Mesendoderm (in vitro differentiated cells): Measurements from ENCODE around the gene CD79A.

Experiments
- DNase-seq: peaks from one replicate; pipeline ENCODE4 v3.0.0; 2013
- H2AK5ac ChIP-seq: 2 replicates; pipeline ENCODE4 v1.6.1; 2013; ENCODE audit warnings: low read length, inconsistent platforms
- H2BK120ac ChIP-seq: 2 replicates; pipeline ENCODE4 v1.6.1; 2013; ENCODE audit warnings: low read depth, mild to moderate bottlenecking, low read length, moderate library complexity, mixed read lengths
- H2BK15ac ChIP-seq: replicated peaks from 2 replicates; pipeline ENCODE4 v1.6.1; 2013; ENCODE audit warnings: low read depth, mild to moderate bottlenecking, moderate library complexity
- H2BK5ac ChIP-seq: 2 replicates; pipeline ENCODE4 v1.6.1; 2013; ENCODE audit warnings: low read length, inconsistent platforms
- H3K18ac ChIP-seq: 2 replicates; pipeline ENCODE4 v1.6.1; 2013; ENCODE audit warnings: mild to moderate bottlenecking, low read length, mixed read lengths
- H3K23ac ChIP-seq: one replicate; pipeline ENCODE4 v1.6.1; 2013; ENCODE audit warnings: low read length
- H3K27ac ChIP-seq: 2 replicates; pipeline ENCODE4 v1.5.1; 2013; ENCODE audit warnings: low read depth, mild to moderate bottlenecking, inconsistent platforms, low read length, moderate library complexity
- H3K27me3 ChIP-seq: 2 replicates; pipeline ENCODE4 v1.6.1; 2013; ENCODE audit warnings: low read length, control low read depth, mild to moderate bottlenecking, inconsistent platforms; ENCODE audit not compliant: insufficient read depth, poor library complexity
- H3K36me3 ChIP-seq: 2 replicates; pipeline ENCODE4 v1.6.1; 2013; ENCODE audit warnings: low read length, inconsistent platforms; ENCODE audit not compliant: control insufficient read depth, insufficient read depth
- H3K4ac ChIP-seq: one replicate; pipeline ENCODE4 v1.6.1; 2013; ENCODE audit warnings: low read depth, mild to moderate bottlenecking, low read length, moderate library complexity
- H3K4me1 ChIP-seq: 2 replicates; pipeline ENCODE4 v1.6.1; 2013; ENCODE audit warnings: low read depth, low read length, inconsistent platforms; ENCODE audit not compliant: control insufficient read depth
- H3K4me2 ChIP-seq: 2 replicates; pipeline ENCODE4 v1.6.1; 2013; ENCODE audit warnings: low read length
- H3K4me3 ChIP-seq: 2 replicates; pipeline ENCODE4 v1.5.1; 2013; ENCODE audit warnings: mild to moderate bottlenecking, low read length
- H3K56ac ChIP-seq: one replicate; pipeline ENCODE4 v1.6.1; 2013; ENCODE audit warnings: low read length
- H3K79me1 ChIP-seq: 2 replicates; pipeline ENCODE4 v1.6.1; 2013; ENCODE audit warnings: low read length, inconsistent platforms
- H3K79me2 ChIP-seq: 2 replicates; pipeline ENCODE4 v1.6.1; 2013; ENCODE audit warnings: mild to moderate bottlenecking, low read length; ENCODE audit not compliant: control insufficient read depth, insufficient read depth
- H3K9ac ChIP-seq: 2 replicates; pipeline ENCODE4 v1.6.1; 2013; ENCODE audit warnings: low read length, inconsistent platforms
- H4K5ac ChIP-seq: one replicate; pipeline ENCODE4 v1.6.1; 2013; ENCODE audit warnings: low read length
- H4K8ac ChIP-seq: one replicate; pipeline ENCODE4 v1.6.1; 2013; ENCODE audit warnings: low read depth, mild to moderate bottlenecking, control low read depth, low read length, moderate library complexity
- WGBS: extraction: QIAGEN DNeasy Blood & Tissue Kit; methylation state at CpG from one replicate; pipeline ENCODE4 v1.1.7; 2013; ENCODE audit warnings: low lambda C conversion rate, missing lambda C conversion rate; ENCODE audit not compliant: insufficient coverage; ENCODE audit errors: extremely low coverage; 5-methylcytosine and 5-hydroxymethylcytosine counted together

Gene CD79A

DNA sequence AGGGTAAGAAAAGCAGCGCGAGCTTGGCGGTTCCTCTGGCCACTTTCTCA, 32.3 kb upstream of the CD79A start, which contains the start of gene DMRTC2:
Gene DMRTC2, plus strand, starts transcription at position 42 of the 50 bp plus-strand sequence. CDS start 2,387 bp downstream, outside the sequence.
- H3K4ac ChIP-seq = no peak within 1 kb of the TSS
- H3K4me3 ChIP-seq = no peak within 1 kb of the TSS
- H4K8ac ChIP-seq = no peak within 1 kb of the TSS
- WGBS = no CpG with 5 or more reads among the region's 3 CpGs
- H2BK15ac ChIP-seq = no peak within 1 kb of the TSS
- no peak within 1 kb of the TSS for H3K9ac ChIP-seq
- H3K18ac ChIP-seq = no peak within 1 kb of the TSS
- H2AK5ac ChIP-seq = no peak within 1 kb of the TSS
- H3K27ac ChIP-seq = no peak within 1 kb of the TSS
- no peaks in the 10 kb centered on the region for H3K27me3 ChIP-seq
- H3K36me3 ChIP-seq = no peaks in the 10 kb centered on the region
- no peak within 1 kb of the TSS for H2BK5ac ChIP-seq
- H3K79me2 ChIP-seq = no peaks in the 10 kb centered on the region
- H2BK120ac ChIP-seq = no peak within 1 kb of the TSS
- H3K79me1 ChIP-seq = no peaks in the 10 kb centered on the region
- no peak for DNase-seq
- no peak within 1 kb of the TSS for H3K4me2 ChIP-seq
- no peak within 1 kb of the TSS for H4K5ac ChIP-seq
- H3K4me1 ChIP-seq = no peaks in the 10 kb centered on the region
- no peak within 1 kb of the TSS for H3K23ac ChIP-seq
- H3K56ac ChIP-seq = no peak within 1 kb of the TSS

DNA sequence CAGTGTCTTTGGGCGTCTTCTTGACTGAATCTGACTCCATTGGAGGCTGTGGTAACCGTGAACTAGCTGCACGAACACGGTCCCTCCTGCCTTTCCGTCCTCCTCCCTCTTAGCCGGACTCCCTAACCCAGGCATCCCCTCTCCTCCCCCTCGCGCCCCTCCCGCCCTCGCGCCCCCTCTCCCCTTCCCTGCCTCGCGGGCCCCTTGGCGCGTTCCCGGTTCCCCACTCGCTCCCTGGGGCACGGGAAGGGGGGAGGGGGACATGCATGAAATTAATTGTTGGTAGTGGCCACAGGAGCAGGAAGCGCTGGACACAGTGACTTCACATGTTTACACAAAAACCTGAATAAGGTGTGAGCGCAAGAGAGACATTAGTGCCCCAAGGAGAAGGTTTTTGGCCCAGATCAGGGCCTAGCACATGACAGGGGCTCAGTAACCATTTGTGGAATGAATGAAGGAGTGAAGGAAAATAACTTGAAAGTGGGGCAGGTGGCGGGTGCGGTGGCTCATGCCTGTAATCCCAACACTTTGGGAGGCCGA, 32.0 kb upstream of the CD79A start:
- H3K23ac ChIP-seq = no peak overlapping the region
- H3K4me1 ChIP-seq = no peaks in the 10 kb centered on the region
- H3K36me3 ChIP-seq = no peaks in the 10 kb centered on the region
- no peak overlapping the region for H3K9ac ChIP-seq
- H2BK120ac ChIP-seq = no peak overlapping the region
- no peak overlapping the region for H4K5ac ChIP-seq
- H3K4ac ChIP-seq = no peak overlapping the region
- H2BK5ac ChIP-seq = no peak overlapping the region
- H3K56ac ChIP-seq = no peak overlapping the region
- no peaks in the 10 kb centered on the region for H3K79me1 ChIP-seq
- no peak overlapping the region for H3K18ac ChIP-seq
- no CpG with 5 or more reads among the region's 23 CpGs for WGBS
- no peak overlapping the region for H4K8ac ChIP-seq
- no peak overlapping the region for H2BK15ac ChIP-seq
- no peak overlapping the region for H3K27ac ChIP-seq
- no peaks in the 10 kb centered on the region for H3K27me3 ChIP-seq
- H2AK5ac ChIP-seq = no peak overlapping the region
- DNase-seq = no peak
- no peak overlapping the region for H3K4me3 ChIP-seq
- no peaks in the 10 kb centered on the region for H3K79me2 ChIP-seq
- no peak overlapping the region for H3K4me2 ChIP-seq

DNA sequence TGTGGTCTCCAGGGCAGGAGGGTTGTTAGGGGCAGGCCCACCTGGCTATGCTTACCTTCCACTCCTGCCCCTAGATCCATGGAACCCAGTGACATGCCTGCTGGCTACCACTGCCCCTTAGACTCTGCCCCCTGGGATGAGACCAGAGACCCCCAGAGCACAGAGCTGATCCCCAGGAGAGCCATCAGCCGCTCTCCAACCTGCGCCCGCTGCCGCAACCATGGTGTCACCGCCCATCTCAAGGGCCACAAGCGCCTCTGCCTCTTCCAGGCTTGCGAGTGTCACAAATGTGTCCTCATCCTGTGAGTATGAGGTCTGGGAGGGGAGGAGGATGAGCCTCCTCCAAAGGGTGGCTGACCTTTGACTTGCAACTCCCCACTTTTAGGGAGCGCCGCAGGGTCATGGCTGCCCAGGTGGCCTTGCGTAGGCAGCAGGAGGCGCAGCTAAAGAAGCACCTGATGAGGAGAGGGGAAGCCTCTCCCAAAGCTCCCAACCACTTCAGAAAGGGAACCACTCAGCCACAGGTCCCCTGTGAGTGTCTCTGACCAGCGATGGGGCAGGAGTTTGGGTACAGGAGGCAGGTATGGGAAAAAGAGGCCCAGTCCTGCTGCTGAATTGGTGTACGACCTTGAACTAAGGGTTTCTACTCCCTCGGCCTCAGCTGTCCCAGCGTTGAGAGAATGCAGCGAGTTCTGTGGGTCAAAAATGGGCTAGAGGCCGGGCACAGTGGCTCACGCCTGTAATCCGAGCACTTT, 29.6 kb upstream of the CD79A start:
- Histone ChIP-seq H3K36me3 (no peaks in the 10 kb centered on the region), H4K8ac (no peak overlapping the region), H2BK5ac (no peak overlapping the region), H2AK5ac (no peak overlapping the region), H3K4me1 (peaks cover 4% of the 10 kb centered on the region), H3K27me3 (no peaks in the 10 kb centered on the region), H3K9ac (no peak overlapping the region), H3K79me2 (no peaks in the 10 kb centered on the region), H3K23ac (no peak overlapping the region), H4K5ac (no peak overlapping the region), H3K27ac (no peak overlapping the region), H3K4ac (no peak overlapping the region), H3K56ac (no peak overlapping the region), H2BK120ac (no peak overlapping the region), H3K18ac (no peak overlapping the region), H3K4me2 (no peak overlapping the region), H3K79me1 (no peaks in the 10 kb centered on the region), H3K4me3 (no peak overlapping the region), H2BK15ac (no peak overlapping the region)
- no peak for DNase-seq
- WGBS = no CpG with 5 or more reads among the region's 19 CpGs

DNA sequence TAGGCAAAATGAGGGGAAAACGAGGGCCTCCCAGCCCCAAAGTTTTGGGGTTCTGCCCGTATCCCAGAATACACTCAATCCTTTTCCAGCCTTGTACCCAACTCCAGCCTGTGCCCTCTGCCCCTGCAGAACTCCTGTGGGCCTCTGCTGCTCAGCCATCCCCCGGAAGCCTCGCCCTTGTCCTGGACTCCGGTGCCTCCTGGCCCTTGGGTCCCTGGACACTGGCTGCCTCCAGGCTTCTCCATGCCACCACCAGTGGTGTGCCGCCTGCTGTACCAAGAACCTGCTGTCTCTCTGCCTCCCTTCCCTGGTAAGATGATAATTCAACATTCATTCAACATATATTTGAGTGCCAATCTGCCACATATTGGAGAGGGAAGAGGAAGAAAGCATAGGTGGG, 28.4 kb upstream of the CD79A start:
- Histone ChIP-seq H3K79me2 (no peaks in the 10 kb centered on the region), H3K4me2 (no peak overlapping the region), H2BK15ac (no peak overlapping the region), H3K27ac (no peak overlapping the region), H3K23ac (no peak overlapping the region), H3K18ac (no peak overlapping the region), H2BK120ac (no peak overlapping the region), H3K56ac (no peak overlapping the region), H4K8ac (no peak overlapping the region), H2BK5ac (no peak overlapping the region), H2AK5ac (no peak overlapping the region), H4K5ac (no peak overlapping the region), H3K4ac (no peak overlapping the region), H3K36me3 (no peaks in the 10 kb centered on the region), H3K79me1 (no peaks in the 10 kb centered on the region), H3K4me1 (peaks cover 4% of the 10 kb centered on the region), H3K27me3 (no peaks in the 10 kb centered on the region), H3K4me3 (no peak overlapping the region), H3K9ac (no peak overlapping the region)
- DNase-seq = no peak
- WGBS = no CpG with 5 or more reads among the region's 6 CpGs

DNA sequence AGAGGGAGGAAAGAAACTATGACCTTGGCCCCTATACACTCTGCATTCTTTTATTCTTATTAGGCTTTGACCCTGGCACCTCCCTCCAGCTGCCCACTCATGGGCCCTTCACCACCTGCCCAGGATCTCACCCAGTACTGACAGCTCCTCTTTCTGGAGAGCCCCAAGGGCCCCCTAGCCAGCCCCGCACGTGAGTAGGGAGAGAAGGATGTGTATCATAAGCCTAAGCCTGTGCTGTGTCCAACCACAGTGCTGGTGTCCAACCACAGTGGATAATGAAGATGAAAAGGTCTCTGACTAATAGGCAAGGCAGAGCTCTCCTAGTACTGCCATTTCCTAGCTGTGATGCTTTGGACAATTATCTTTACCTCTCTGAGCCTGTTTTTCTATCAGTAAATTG, 28.0 kb upstream of the CD79A start:
- Histone ChIP-seq H3K9ac (no peak overlapping the region), H3K36me3 (no peaks in the 10 kb centered on the region), H3K4me1 (peaks cover 4% of the 10 kb centered on the region), H2BK5ac (no peak overlapping the region), H2BK15ac (no peak overlapping the region), H4K5ac (no peak overlapping the region), H3K79me2 (no peaks in the 10 kb centered on the region), H3K4me3 (no peak overlapping the region), H3K18ac (no peak overlapping the region), H3K27me3 (no peaks in the 10 kb centered on the region), H2AK5ac (no peak overlapping the region), H3K4me2 (no peak overlapping the region), H4K8ac (no peak overlapping the region), H3K27ac (no peak overlapping the region), H3K56ac (no peak overlapping the region), H3K79me1 (no peaks in the 10 kb centered on the region), H3K4ac (no peak overlapping the region), H3K23ac (no peak overlapping the region), H2BK120ac (no peak overlapping the region)
- WGBS = no CpG with 5 or more reads among the region's 2 CpGs
- no peak for DNase-seq

DNA sequence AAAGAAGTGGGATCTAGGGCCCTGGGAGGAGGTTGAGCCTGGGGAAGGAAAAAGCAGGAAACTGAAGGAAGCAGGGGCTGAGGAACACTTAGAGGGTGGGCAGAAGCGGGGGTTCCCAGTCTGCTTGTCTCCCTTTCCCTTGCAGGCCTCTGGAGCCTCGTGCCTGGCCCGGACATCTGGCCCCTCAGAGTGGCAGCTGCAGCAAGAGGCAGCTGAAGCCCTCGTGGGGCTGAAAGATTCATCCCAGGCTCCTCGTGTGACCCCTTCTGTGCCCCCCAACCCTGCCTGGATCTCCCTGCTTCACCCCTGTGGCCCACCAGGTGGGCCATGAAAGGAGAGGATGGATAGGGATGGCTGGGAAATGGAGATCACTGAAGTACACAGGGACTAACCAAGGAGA, 26.7 kb upstream of the CD79A start:
- H2BK120ac ChIP-seq = no peak overlapping the region
- no peak overlapping the region for H3K27ac ChIP-seq
- no peaks in the 10 kb centered on the region for H3K36me3 ChIP-seq
- H3K23ac ChIP-seq = no peak overlapping the region
- no peak overlapping the region for H2AK5ac ChIP-seq
- H3K79me2 ChIP-seq = no peaks in the 10 kb centered on the region
- H3K18ac ChIP-seq = no peak overlapping the region
- H4K8ac ChIP-seq = no peak overlapping the region
- no peak for DNase-seq
- H2BK5ac ChIP-seq = no peak overlapping the region
- H3K9ac ChIP-seq = no peak overlapping the region
- H3K56ac ChIP-seq = no peak overlapping the region
- H3K4ac ChIP-seq = no peak overlapping the region
- H4K5ac ChIP-seq = no peak overlapping the region
- WGBS = no CpG with 5 or more reads among the region's 5 CpGs
- H3K27me3 ChIP-seq = no peaks in the 10 kb centered on the region
- H3K79me1 ChIP-seq = no peaks in the 10 kb centered on the region
- H3K4me2 ChIP-seq = no peak overlapping the region
- no peak overlapping the region for H3K4me3 ChIP-seq
- H3K4me1 ChIP-seq = peaks cover 4% of the 10 kb centered on the region
- no peak overlapping the region for H2BK15ac ChIP-seq
